HepG2 (cell line): ENCODE data around the gene GPS2. TPM values are rescaled to one million over a fixed set of nuclear protein-coding genes. Genes with fewer than 3 reads are reported as not detected.
A peak's percentile ranks its signal among the peaks of the same experiment; 100 is the strongest.

ENCODE experiments used
- AKAP8 ChIP-seq: sonication (generic); formaldehyde crosslinking; IDR thresholded peaks from 2 replicates; pipeline ENCODE4 v1.5.1; 2020; ENCODE audit warnings: mild to moderate bottlenecking, missing genetic modification reagents
- ATM ChIP-seq: fragments of 450-650 bp; IDR thresholded peaks from 2 replicates; pipeline ENCODE4 v1.7.1; 2017; ENCODE audit warnings: mild to moderate bottlenecking, borderline replicate concordance
- CBFB ChIP-seq: sonication (generic); formaldehyde crosslinking; IDR thresholded peaks from 2 replicates; pipeline ENCODE4 v1.4.0; 2020; ENCODE audit warnings: missing genetic modification reagents
- HMGA1 ChIP-seq: sonication (generic); formaldehyde crosslinking; conservative IDR thresholded peaks from 2 replicates; pipeline ENCODE4 v1.4.0; 2020; ENCODE audit warnings: missing genetic modification reagents
- MATR3 ChIP-seq: sonication (generic); formaldehyde crosslinking; IDR thresholded peaks from 2 replicates; pipeline ENCODE4 v1.4.0; 2020; ENCODE audit warnings: missing genetic modification reagents
- MED1 ChIP-seq: sonication (generic); formaldehyde crosslinking; IDR thresholded peaks from 2 replicates; pipeline ENCODE4 v1.4.0; 2020; ENCODE audit warnings: missing genetic modification reagents
- PRDM10 ChIP-seq: sonication (generic); formaldehyde crosslinking; IDR thresholded peaks from 2 replicates; pipeline ENCODE4 v1.4.0; 2020; ENCODE audit warnings: low read depth, missing genetic modification reagents
- TCF7L2 ChIP-seq: IDR thresholded peaks from 2 replicates; pipeline ENCODE4 v1.6.1; 2011; ENCODE audit warnings: mild to moderate bottlenecking, low read depth, low read length, moderate library complexity
- TEAD2 ChIP-seq: sonication (generic); formaldehyde crosslinking; IDR thresholded peaks from 2 replicates; pipeline ENCODE4 v1.9.0; 2021; ENCODE audit warnings: missing genetic modification reagents
- TSC22D2 ChIP-seq: sonication (generic); formaldehyde crosslinking; IDR thresholded peaks from 2 replicates; pipeline ENCODE4 v1.5.1; 2020; ENCODE audit warnings: missing genetic modification reagents, mild to moderate bottlenecking, borderline replicate concordance
- ZNF143 ChIP-seq: sonication (generic); formaldehyde crosslinking; IDR thresholded peaks from 2 replicates; pipeline ENCODE4 v1.4.0; 2020; ENCODE audit warnings: missing genetic modification reagents
- ZNF207 ChIP-seq: fragments of 450-650 bp; IDR thresholded peaks from 2 replicates; pipeline ENCODE4 v1.6.1; 2016; ENCODE audit warnings: antibody characterized with exemption, borderline replicate concordance
- ZNF503 ChIP-seq: sonication (generic); formaldehyde crosslinking; IDR thresholded peaks from 2 replicates; pipeline ENCODE4 v1.4.0; 2020; ENCODE audit warnings: missing genetic modification reagents
- ZNF619 ChIP-seq: sonication (generic); formaldehyde crosslinking; IDR thresholded peaks from 2 replicates; pipeline ENCODE4 v1.4.0; 2020; ENCODE audit warnings: mild to moderate bottlenecking, missing genetic modification reagents
- ZNF660 ChIP-seq: sonication (generic); formaldehyde crosslinking; IDR thresholded peaks from 2 replicates; pipeline ENCODE4 v1.5.1; 2020; ENCODE audit warnings: mild to moderate bottlenecking, low read depth, missing genetic modification reagents, borderline replicate concordance
- ZNF790 ChIP-seq: sonication (generic); formaldehyde crosslinking; IDR thresholded peaks from 2 replicates; pipeline ENCODE4 v1.8.0; 2022; ENCODE audit warnings: missing genetic modification reagents, mild to moderate bottlenecking, borderline replicate concordance
- polyA plus RNA-seq, 8 experiments: library from polyadenylated mRNA; depleted of rRNA in 3 of 8; stranded (reverse) in 7 of 8; unstranded in 1 of 8; fragments of >200 nt; fragmentation: Illumina TruSeq in 4 of 8; extraction: Trizol in 4 of 8; gene quantifications; 2 replicates each; pipeline versions ENCODE4 v1.2.1 to v1.2.3, GENCODE V29; 2011 to 2016; ENCODE audit warnings: low read depth in 4 of 8, missing spikeins in 1 of 8, mixed read lengths in 1 of 8; ENCODE audit not compliant: insufficient read depth in 1 of 8
- total RNA-seq, 5 experiments: library from RNA; depleted of rRNA; stranded (reverse); fragments of >200 nt; fragmentation: Illumina TruSeq; extraction: Trizol; gene quantifications; 2 replicates each; pipeline ENCODE4 v1.2.3, GENCODE V29; 2016; ENCODE audit warnings: low read depth in 1 of 5
- TF ChIP-seq, protein P1 (sequence below): sonication (generic); formaldehyde crosslinking; IDR thresholded peaks from 2 replicates; pipeline ENCODE4 v1.4.0; 2020; ENCODE audit warnings: mild to moderate bottlenecking, missing genetic modification reagents
- TF ChIP-seq, protein P2 (sequence below): sonication (generic); formaldehyde crosslinking; IDR thresholded peaks from 2 replicates; pipeline ENCODE4 v1.5.0; 2020; ENCODE audit warnings: missing genetic modification reagents
- TF ChIP-seq, protein P3 (sequence below): sonication (generic); formaldehyde crosslinking; IDR thresholded peaks from 2 replicates; pipeline ENCODE4 v1.4.0; 2020; ENCODE audit warnings: mild to moderate bottlenecking, missing genetic modification reagents
- TF ChIP-seq, protein P4 (sequence below): sonication (generic); formaldehyde crosslinking; IDR thresholded peaks from 2 replicates; pipeline ENCODE4 v1.8.0; 2022; ENCODE audit warnings: mild to moderate bottlenecking, missing genetic modification reagents, borderline replicate concordance

Gene GPS2
- total and polyA plus RNA-seq, 2 of the 13 experiments (the other 11 are each of a cell fraction or from before 2014, with no cell fraction given) = 58.0 to 59.4 TPM

DNA sequence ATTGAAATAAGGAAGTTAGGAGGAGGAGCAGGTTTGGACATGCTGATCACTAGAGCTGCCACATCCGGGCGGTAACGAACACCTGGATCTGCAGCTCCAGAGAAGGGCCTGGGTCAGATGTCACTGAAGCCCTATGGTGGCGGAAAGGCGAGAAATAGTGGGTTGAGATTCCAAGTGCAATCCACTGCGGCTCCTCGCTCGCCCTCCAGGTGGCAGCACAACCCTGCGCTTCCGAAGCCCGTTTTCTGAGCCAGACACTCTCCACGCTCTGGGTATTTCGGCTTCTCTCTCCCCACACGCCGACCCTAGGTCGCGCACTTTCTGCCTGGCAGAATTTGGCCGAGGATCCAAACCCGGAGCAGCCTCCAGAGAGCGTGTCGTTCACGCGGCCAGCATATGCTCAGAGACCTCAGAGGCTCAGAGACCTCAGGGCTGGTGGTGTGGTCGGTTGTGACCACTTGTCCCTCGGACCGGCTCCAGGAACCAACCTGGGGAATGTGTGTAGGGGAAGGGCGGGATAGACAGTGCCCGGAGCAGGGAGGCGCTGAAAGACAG is 34.6 kb downstream of the GPS2 start (continued):
- TF ChIP-seq, protein P1, sequence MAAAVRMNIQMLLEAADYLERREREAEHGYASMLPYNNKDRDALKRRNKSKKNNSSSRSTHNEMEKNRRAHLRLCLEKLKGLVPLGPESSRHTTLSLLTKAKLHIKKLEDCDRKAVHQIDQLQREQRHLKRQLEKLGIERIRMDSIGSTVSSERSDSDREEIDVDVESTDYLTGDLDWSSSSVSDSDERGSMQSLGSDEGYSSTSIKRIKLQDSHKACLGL (CRISPR knock-in tag) = no peak
- TF ChIP-seq CBFB (CRISPR knock-in tag) (0 out of 2 replicates have a peak, but pooled peaks have one; percentile 63), HMGA1 (CRISPR knock-in tag) (no peak), ZNF660 (CRISPR knock-in tag) (no peak), MATR3 (CRISPR knock-in tag) (no peak), ZNF619 (CRISPR knock-in tag) (no peak; the same call in 1 of the 2 replicates), AKAP8 (CRISPR knock-in tag) (no peak), MED1 (CRISPR knock-in tag) (peak; percentile 71), ZNF207 (no peak), TEAD2 (CRISPR knock-in tag) (0 out of 2 replicates have a peak, but pooled peaks have one; percentile 15), ZNF503 (CRISPR knock-in tag) (no peak), TCF7L2 (no peak), ATM (no peak), ZNF790 (CRISPR knock-in tag) (no peak), ZNF143 (no peak; the same call in 1 of the 2 replicates), PRDM10 (no peak; the same call in 1 of the 2 replicates), TSC22D2 (CRISPR knock-in tag) (peak; percentile 42; the same call in 1 of the 2 replicates)
- TF ChIP-seq, protein P2, sequence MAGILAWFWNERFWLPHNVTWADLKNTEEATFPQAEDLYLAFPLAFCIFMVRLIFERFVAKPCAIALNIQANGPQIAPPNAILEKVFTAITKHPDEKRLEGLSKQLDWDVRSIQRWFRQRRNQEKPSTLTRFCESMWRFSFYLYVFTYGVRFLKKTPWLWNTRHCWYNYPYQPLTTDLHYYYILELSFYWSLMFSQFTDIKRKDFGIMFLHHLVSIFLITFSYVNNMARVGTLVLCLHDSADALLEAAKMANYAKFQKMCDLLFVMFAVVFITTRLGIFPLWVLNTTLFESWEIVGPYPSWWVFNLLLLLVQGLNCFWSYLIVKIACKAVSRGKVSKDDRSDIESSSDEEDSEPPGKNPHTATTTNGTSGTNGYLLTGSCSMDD = no peak
- TF ChIP-seq, protein P3, sequence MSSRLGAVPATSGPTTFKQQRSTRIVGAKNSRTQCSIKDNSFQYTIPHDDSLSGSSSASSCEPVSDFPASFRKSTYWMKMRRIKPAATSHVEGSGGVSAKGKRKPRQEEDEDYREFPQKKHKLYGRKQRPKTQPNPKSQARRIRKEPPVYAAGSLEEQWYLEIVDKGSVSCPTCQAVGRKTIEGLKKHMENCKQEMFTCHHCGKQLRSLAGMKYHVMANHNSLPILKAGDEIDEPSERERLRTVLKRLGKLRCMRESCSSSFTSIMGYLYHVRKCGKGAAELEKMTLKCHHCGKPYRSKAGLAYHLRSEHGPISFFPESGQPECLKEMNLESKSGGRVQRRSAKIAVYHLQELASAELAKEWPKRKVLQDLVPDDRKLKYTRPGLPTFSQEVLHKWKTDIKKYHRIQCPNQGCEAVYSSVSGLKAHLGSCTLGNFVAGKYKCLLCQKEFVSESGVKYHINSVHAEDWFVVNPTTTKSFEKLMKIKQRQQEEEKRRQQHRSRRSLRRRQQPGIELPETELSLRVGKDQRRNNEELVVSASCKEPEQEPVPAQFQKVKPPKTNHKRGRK (CRISPR knock-in tag) = no peak
- TF ChIP-seq, protein P4, sequence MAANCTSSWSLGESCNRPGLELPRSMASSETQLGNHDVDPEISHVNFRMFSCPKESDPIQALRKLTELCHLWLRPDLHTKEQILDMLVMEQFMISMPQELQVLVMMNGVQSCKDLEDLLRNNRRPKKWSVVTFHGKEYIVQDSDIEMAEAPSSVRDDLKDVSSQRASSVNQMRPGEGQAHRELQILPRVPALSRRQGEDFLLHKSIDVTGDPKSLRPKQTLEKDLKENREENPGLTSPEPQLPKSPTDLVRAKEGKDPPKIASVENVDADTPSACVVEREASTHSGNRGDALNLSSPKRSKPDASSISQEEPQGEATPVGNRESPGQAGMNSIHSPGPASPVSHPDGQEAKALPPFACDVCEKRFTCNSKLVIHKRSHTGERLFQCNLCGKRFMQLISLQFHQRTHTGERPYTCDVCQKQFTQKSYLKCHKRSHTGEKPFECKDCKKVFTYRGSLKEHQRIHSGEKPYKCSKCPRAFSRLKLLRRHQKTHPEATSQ = no peak
